Heart left ventricle (tissue), 16 donors: ENCODE data around the gene VPS13C. TPM values are rescaled to one million over a fixed set of nuclear protein-coding genes. Genes with fewer than 3 reads are reported as not detected.

Experiments used
- ATAC-seq, 4 donors: fragments of 200-7000 bp; cut with Tn5 transposase; one replicate each; pipeline ENCODE4 v1.9.1; 2020 to 2022; ENCODE audit warnings: moderate library complexity in 4 of 4, mild to moderate bottlenecking in 3 of 4, moderate number of reproducible peaks in 1 of 4
- DNase-seq, 5 donors: peaks; one replicate each; pipeline ENCODE4 v3.0.0-alpha.2; 2020
- H3K27ac ChIP-seq, 12 donors: fragments of 200-600 bp; sonication (generic) in 4 of 12; one replicate each; pipeline versions ENCODE4 v1.5.0 to v1.8.0; 2016 to 2022; ENCODE audit warnings: mild to moderate bottlenecking in 2 of 12
- H3K27me3 ChIP-seq, 9 donors: fragments of 200-600 bp; sonication (generic) in 2 of 9; one replicate each; pipeline versions ENCODE4 v1.5.1 to v1.8.0; 2016 to 2022; ENCODE audit warnings: mild to moderate bottlenecking in 3 of 9
- H3K36me3 ChIP-seq, 9 donors: fragments of 200-600 bp; sonication (generic) in 2 of 9; one replicate each; pipeline versions ENCODE4 v1.5.0 to v1.8.0; 2018 to 2022; ENCODE audit warnings: mild to moderate bottlenecking in 2 of 9
- H3K4me1 ChIP-seq, 12 donors: fragments of 200-600 bp; sonication (generic) in 4 of 12; one replicate each; pipeline versions ENCODE4 v1.5.0 to v1.8.0; 2016 to 2022; ENCODE audit warnings: mild to moderate bottlenecking in 3 of 12
- H3K4me3 ChIP-seq, 12 donors: fragments of 200-600 bp; sonication (generic) in 4 of 12; one replicate each; pipeline versions ENCODE4 v1.5.0 to v1.8.0; 2017 to 2022; ENCODE audit warnings: mild to moderate bottlenecking in 9 of 12, moderate library complexity in 4 of 12
- H3K9me3 ChIP-seq, 12 donors: fragments of 200-600 bp; sonication (generic) in 4 of 12; one replicate each; pipeline versions ENCODE4 v1.5.0 to v1.8.0; 2016 to 2022; ENCODE audit warnings: mild to moderate bottlenecking in 1 of 12
- POLR2A ChIP-seq, 2 donors: fragments of 450-650 bp; IDR thresholded peaks; one replicate each; pipeline ENCODE4 v1.6.1; 2017; ENCODE audit warnings: antibody characterized with exemption in 2 of 2, mild to moderate bottlenecking in 2 of 2, moderate library complexity in 2 of 2
- WGBS, 4 donors: extraction: QIAGEN DNeasy Blood & Tissue Kit in 2 of 4; methylation state at CpG; one replicate each; pipeline versions ENCODE4 v1.1.5 to v1.1.7; 2013 to 2018; 5-methylcytosine and 5-hydroxymethylcytosine counted together
- intact Hi-C, 10 donors: fragments of 100-400 bp; cut with DNase I; formaldehyde crosslinking; loops; one replicate each; pipeline versions ENCODE4 v1.11.1 to v1.14.2; 2022
- polyA plus RNA-seq, 2 donors: library from polyadenylated mRNA; stranded (reverse); fragments of 200-250 nt; gene quantifications; one replicate each; pipeline ENCODE4 v1.2.3, GENCODE V29; 2013
- total RNA-seq, 9 donors: library from RNA; depleted of rRNA in 2 of 9; stranded (reverse); fragments of >200 nt in 2 of 9; fragmentation: NEBNext Ultra II Directional in 3 of 9; extraction: Animal tissue kit (Norgen Biotek cat#: 25700) in 3 of 9; gene quantifications; one replicate each; pipeline versions ENCODE4 v1.1.0 to v1.2.4, GENCODE V29; 2016 to 2023
- TF ChIP-seq, protein P1 (sequence below), 12 donors: fragments of 200-600 bp; sonication (generic) in 4 of 12; IDR thresholded peaks; one replicate each; pipeline versions ENCODE4 v1.5.0 to v1.8.0; 2018 to 2022; ENCODE audit warnings: antibody characterized with exemption in 12 of 12, mild to moderate bottlenecking in 5 of 12
- donor health status: ischemic (EF 13 %, LVEDD 7.1; RV severe dilation, severe dysfunction).
- donor health status: healthy with polysubstance abuse.
- donor health status: DM: no; HTN: yes; CAD: no.
- donor health status: DM: no; HTN: no; CAD: no.
- donor health status: ischemic (EF 25% LVEDD 6.9; RV normal size, moderate dysfunction).
- donor health status: ischemic (EF 25% LVEDD 5.7; RV mildly dilated, moderate dysfunction).
- donor health status: healthy.
- donor health status: DM: yes; HTN: yes; CAD: no.
- donor health status: ischemic (EF 35%, LVEDD 5.7; RV mildly dilated, moderate dysfunction).
- donor health status: nonischemic (EF 11% LVEDD 7.7; RV severe dilation, severe dysfunction).
- donor health status: DM: yes; HTN: yes; CAD: no.
- donor health status: PGD.
- donor health status: ischemic (EF 29% LVEDD 5.4; RV normal size, mild dysfunction).
- donor health status: nonischemic (EF 23%, LVEDD 6.1; RV moderate dilation, normal function).

The VPS13C gene
- total and polyA plus RNA-seq, 11 donors = 9.8 to 70.1 (median 36.5) TPM

DNA sequence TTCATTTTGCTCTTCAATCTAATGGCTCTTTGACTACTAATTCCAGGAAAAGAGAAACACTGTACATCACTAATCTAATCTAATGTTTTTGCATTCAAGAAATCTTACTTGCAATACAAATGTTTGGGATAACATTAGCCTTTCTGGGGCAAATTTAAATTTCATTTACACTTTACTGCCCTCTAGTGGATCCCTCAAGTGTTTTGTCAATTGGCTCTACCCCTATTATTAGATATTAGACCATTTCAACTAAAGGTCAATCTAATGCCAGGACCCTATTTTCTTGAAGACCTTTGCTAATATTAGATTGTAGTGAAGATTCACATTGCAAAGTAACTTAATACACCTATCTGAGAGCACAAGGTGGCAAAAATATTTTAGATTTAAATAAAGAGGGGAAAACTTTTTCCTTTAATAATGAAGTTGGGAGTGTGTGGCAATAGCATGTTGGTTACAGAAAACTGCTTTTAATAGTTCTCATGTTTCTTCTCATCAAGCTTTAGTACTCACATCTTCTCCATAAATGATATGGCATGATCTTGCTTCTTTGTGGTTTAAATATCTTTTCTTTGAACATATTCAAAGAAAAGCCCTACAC, 11.6 kb upstream of the VPS13C start:
- Histone ChIP-seq H3K27ac (no peak overlapping the region), H3K4me3 (no peak overlapping the region), H3K4me1 (peaks cover 0 to 20% (median 7%) of the 10 kb centered on the region in 12 donors), H3K36me3 (no peaks in the 10 kb centered on the region), H3K9me3 (no peaks in the 10 kb centered on the region), H3K27me3 (peaks cover 0 to 9% (median 0%) of the 10 kb centered on the region in 9 donors)
- intact Hi-C loops = loop anchor here (2.0 to 10.0 kb wide), 10 partner anchors 95 to 235 kb away; no protein-coding TSS in a partner anchor
- no peak for TF ChIP-seq POLR2A (IDR thresholded peaks at IDR 0.05)
- TF ChIP-seq, protein P1, sequence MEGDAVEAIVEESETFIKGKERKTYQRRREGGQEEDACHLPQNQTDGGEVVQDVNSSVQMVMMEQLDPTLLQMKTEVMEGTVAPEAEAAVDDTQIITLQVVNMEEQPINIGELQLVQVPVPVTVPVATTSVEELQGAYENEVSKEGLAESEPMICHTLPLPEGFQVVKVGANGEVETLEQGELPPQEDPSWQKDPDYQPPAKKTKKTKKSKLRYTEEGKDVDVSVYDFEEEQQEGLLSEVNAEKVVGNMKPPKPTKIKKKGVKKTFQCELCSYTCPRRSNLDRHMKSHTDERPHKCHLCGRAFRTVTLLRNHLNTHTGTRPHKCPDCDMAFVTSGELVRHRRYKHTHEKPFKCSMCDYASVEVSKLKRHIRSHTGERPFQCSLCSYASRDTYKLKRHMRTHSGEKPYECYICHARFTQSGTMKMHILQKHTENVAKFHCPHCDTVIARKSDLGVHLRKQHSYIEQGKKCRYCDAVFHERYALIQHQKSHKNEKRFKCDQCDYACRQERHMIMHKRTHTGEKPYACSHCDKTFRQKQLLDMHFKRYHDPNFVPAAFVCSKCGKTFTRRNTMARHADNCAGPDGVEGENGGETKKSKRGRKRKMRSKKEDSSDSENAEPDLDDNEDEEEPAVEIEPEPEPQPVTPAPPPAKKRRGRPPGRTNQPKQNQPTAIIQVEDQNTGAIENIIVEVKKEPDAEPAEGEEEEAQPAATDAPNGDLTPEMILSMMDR (IDR thresholded peaks at IDR 0.05) = peak; percentile 59 to 79 (median 72)
- no peak for ATAC-seq
- DNase-seq = no peak

DNA sequence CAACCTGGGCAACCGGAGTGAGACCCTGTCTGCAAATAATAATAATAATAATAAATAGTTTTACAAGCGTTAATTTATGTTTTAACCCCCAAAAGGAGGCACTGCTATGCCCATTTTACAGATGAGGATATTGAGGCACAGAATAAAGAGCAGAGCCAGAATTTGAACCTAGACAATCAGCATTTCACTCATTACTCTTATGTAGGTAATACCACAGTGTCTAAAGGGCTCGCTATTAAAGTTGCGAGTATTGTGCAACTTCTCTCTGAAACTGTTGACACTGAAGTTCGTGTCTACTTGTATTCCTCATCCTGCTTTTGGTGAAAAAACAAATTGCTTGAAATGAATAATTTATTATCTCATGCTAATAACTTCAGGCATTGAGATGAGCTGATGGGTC, 9.3 kb upstream of the VPS13C start:
- TF ChIP-seq POLR2A (IDR thresholded peaks at IDR 0.05) = no peak
- TF ChIP-seq, protein P1 (IDR thresholded peaks at IDR 0.05) = no peak
- intact Hi-C loops = loop anchor here in 2 of 10 donors (5.0 to 10.0 kb wide), 3 partner anchors 93 to 235 kb away; no protein-coding TSS in a partner anchor
- no peaks in the 10 kb centered on the region for H3K36me3 ChIP-seq
- ATAC-seq (no peak), DNase-seq (no peak)
- H3K27me3 ChIP-seq = peaks cover 0 to 12% (median 0%) of the 10 kb centered on the region in 9 donors
- no peak overlapping the region for H3K27ac ChIP-seq
- H3K4me3 ChIP-seq = no peak overlapping the region
- H3K9me3 ChIP-seq = no peaks in the 10 kb centered on the region
- peaks cover 0 to 26% (median 12%) of the 10 kb centered on the region in 12 donors for H3K4me1 ChIP-seq
- 91 to 98% (median 94%) methylated on average over 5 of the region's 5 CpGs for WGBS, 4 donors

DNA sequence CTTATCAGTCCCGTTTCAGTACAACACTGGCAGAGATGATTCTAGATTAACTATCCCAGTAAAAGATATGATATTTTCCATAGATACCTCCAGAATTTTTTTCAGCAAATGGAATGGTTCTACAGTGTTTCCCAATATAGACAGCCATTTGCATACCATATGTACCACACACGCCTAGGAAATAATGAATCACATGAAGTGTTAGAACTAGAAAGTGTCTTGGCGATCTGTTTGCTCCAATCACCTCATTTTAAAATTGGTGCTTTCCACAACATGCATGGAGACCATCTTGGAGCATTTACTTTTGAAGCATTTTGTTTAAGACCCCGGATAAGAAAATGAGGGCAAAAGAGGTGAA, 8.5 kb upstream of the VPS13C start:
- Histone ChIP-seq H3K27me3 (peaks cover 0 to 12% (median 0%) of the 10 kb centered on the region in 9 donors), H3K36me3 (no peaks in the 10 kb centered on the region), H3K27ac (peak overlapping the region in 4 of 12 donors; percentile 21 to 61 (median 32)), H3K4me3 (peak overlapping the region; percentile 19 to 73 (median 56)), H3K4me1 (peaks cover 0 to 26% (median 12%) of the 10 kb centered on the region in 12 donors), H3K9me3 (no peaks in the 10 kb centered on the region)
- 56 to 62% (median 61%) methylated on average over 4 of the region's 4 CpGs for WGBS, 4 donors
- TF ChIP-seq, protein P1 (IDR thresholded peaks at IDR 0.05) = peak in 1 of 12 donors; percentile 4
- TF ChIP-seq POLR2A (IDR thresholded peaks at IDR 0.05) = no peak
- DNase-seq = no peak
- intact Hi-C loops = loop anchor here in 2 of 10 donors (5.0 to 10.0 kb wide), 3 partner anchors 94 to 236 kb away; no protein-coding TSS in a partner anchor
- ATAC-seq = no peak

DNA sequence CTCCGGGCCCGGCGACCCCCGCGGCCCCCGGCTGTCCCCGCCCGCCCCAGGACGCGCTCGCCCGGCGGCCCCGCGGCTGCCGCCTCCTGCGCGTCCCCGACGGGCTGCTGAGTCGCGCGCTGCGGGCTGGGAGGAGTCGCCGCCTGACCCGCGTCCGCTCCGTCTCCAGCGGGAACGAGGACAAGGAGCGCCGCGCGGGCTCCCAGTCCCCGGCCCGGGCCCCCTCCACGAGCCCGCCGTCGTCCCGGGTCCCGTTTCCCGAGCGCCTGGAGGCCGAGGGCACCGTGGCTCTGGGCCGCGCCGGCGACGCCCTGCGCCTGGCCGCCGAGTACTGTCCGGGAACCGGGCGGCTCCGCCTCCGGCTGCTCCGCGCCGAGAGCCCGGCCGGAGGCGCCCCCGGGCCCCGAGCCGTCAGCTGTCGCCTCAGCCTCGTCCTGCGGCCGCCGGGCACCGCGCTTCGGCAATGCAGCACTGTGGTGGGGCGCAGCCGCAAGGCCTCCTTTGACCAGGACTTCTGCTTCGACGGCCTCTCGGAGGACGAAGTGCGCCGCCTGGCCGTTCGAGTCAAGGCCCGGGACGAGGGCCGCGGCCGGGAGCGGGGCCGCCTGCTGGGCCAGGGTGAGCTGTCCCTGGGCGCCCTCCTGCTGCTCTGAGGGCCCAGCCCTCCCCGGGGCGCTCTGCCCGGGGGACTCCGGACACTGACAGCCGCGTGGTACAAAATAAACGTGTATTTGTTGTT, 8.0 kb upstream of the VPS13C start:
- 0 to 2% (median 1%) methylated on average over 15 to 103 of the region's 103 CpGs for WGBS, 4 donors
- Histone ChIP-seq H3K27ac (peak overlapping the region in 10 of 12 donors; percentile 16 to 61 (median 32)), H3K9me3 (no peaks in the 10 kb centered on the region), H3K4me1 (peaks cover 0 to 26% (median 12%) of the 10 kb centered on the region in 12 donors), H3K27me3 (peaks cover 0 to 12% (median 0%) of the 10 kb centered on the region in 9 donors), H3K36me3 (no peaks in the 10 kb centered on the region), H3K4me3 (peak overlapping the region; percentile 19 to 73 (median 56))
- intact Hi-C loops = loop anchor here in 2 of 10 donors (5.0 to 10.0 kb wide), 3 partner anchors 93 to 237 kb away; no protein-coding TSS in a partner anchor
- ATAC-seq = peak in 3 of 4 donors; percentile 59 to 82 (median 74)
- TF ChIP-seq POLR2A (IDR thresholded peaks at IDR 0.05) = no peak
- TF ChIP-seq, protein P1 (IDR thresholded peaks at IDR 0.05) = peak in 8 of 12 donors; percentile 6 to 37 (median 24)
- DNase-seq = peak; percentile 29 to 84 (median 55)
